Umbilical cord (tissue), 2 donors: ENCODE measurements around the gene AMPH. TPM values are rescaled to one million over a fixed set of nuclear protein-coding genes. Genes with fewer than 3 reads are reported as not detected.
"Not testable (repeated sequence)": the region's sequence is repeated elsewhere in the genome, so short reads cannot be mapped to it uniquely, and the experiment has no call there.

ENCODE experiments used
- DNase-seq: peaks from one replicate; pipeline ENCODE4 v3.0.0-alpha.2; 2015; ENCODE audit warnings: low spot score
- total RNA-seq: library from RNA; depleted of rRNA; stranded (reverse); fragments of >200 nt; gene quantifications from one replicate; pipeline ENCODE4 v1.2.3, GENCODE V29; 2014; ENCODE audit warnings: low replicate concordance; ENCODE audit not compliant: insufficient read depth

Gene AMPH
- total RNA-seq, 1 donor from 2014 or later: 2.4 TPM

GRCh38 chr7:38398725-38399321 is 232.3 kb downstream of the AMPH start:
- DNase-seq: peak; percentile 50

- no peak for DNase-seq
These were observed 234.3 kb downstream of the AMPH start for GRCh38 chr7:38396852-38397251.

- DNase-seq: not testable (repeated sequence)
These were observed 235.1 kb downstream of the AMPH start for GRCh38 chr7:38395921-38396552.

- no peak for DNase-seq
These were observed 236.5 kb downstream of the AMPH start for GRCh38 chr7:38394660-38395059.

- no peak for DNase-seq
These were observed 237.3 kb downstream of the AMPH start for GRCh38 chr7:38393874-38394273.

- DNase-seq: no peak
These were observed 239.4 kb downstream of the AMPH start for GRCh38 chr7:38391751-38392150.

- DNase-seq: no peak
These were observed 245.5 kb downstream of the AMPH start for GRCh38 chr7:38385682-38386081.

- no peak for DNase-seq
These were observed 247.9 kb downstream of the AMPH start for GRCh38 chr7:38383281-38383680.

GRCh38 chr7:38382684-38383083 is 248.5 kb downstream of the AMPH start:
- no peak for DNase-seq

- DNase-seq: no peak
These were observed 255.7 kb downstream of the AMPH start for GRCh38 chr7:38375453-38375852.

GRCh38 chr7:38374507-38374906 is 256.7 kb downstream of the AMPH start:
- DNase-seq: peak; percentile 28

- DNase-seq: no peak
These were observed 258.0 kb downstream of the AMPH start for GRCh38 chr7:38373155-38373554.

GRCh38 chr7:38372290-38372689 is 258.9 kb downstream of the AMPH start:
- no peak for DNase-seq

- DNase-seq: peak; percentile 50
These were observed 261.2 kb downstream of the AMPH start for GRCh38 chr7:38369816-38370493.

GRCh38 chr7:38368191-38368605 is 263.0 kb downstream of the AMPH start:
- peak; percentile 47 for DNase-seq

GRCh38 chr7:38367301-38367890 is 263.8 kb downstream of the AMPH start:
- no peak for DNase-seq

- DNase-seq: not testable (repeated sequence)
These were observed 267.8 kb downstream of the AMPH start for GRCh38 chr7:38363379-38363778.

- DNase-seq: not testable (repeated sequence)
These were observed 268.4 kb downstream of the AMPH start for GRCh38 chr7:38362611-38363237.

- no peak for DNase-seq
These were observed 270.4 kb downstream of the AMPH start for GRCh38 chr7:38360776-38361175.

- DNase-seq: not testable (repeated sequence)
These were observed 272.0 kb downstream of the AMPH start for GRCh38 chr7:38359071-38359601.

- DNase-seq: not testable (repeated sequence)
These were observed 272.8 kb downstream of the AMPH start for GRCh38 chr7:38358273-38358831.
